Measurements from ENCODE around the gene FAM120B.

GRCh38 chr6:170445487-170445886 lies 138.9 kb downstream of the FAM120B start:
- TF ChIP-seq POLR2A (IDR thresholded peaks at IDR 0.05; ENCODE audit: borderline replicate concordance, extremely low read depth, insufficient read depth, insufficient read length) (no peak), CTCF (IDR thresholded peaks at IDR 0.05 in 2 of 3, conservative IDR thresholded peaks at IDR 0.05 in 1 of 3; ENCODE audit: borderline replicate concordance in 1 of 3, insufficient read depth in 1 of 3, low read depth in 2 of 3, low read length in 2 of 3) (no peak), ATF3 (IDR thresholded peaks at IDR 0.05) (no peak), SIN3A (IDR thresholded peaks at IDR 0.05; ENCODE audit: low read depth) (no peak), EZH2phosphoT487 (IDR thresholded peaks at IDR 0.05; ENCODE audit: borderline replicate concordance) (no peak), CEBPB (IDR thresholded peaks at IDR 0.05; ENCODE audit: low read depth) (no peak), EGR1 (IDR thresholded peaks at IDR 0.05; ENCODE audit: low read depth) (no peak), YY1 (IDR thresholded peaks at IDR 0.05; ENCODE audit: extremely low read depth, insufficient replicate concordance, low read depth, low read length) (no peak), MAX (IDR thresholded peaks at IDR 0.05) (no peak), RAD21 (IDR thresholded peaks at IDR 0.05; ENCODE audit: low read depth) (no peak), ZFX (IDR thresholded peaks at IDR 0.05) (no peak), EZH2 (IDR thresholded peaks at IDR 0.05) (no peak), POLR2AphosphoS5 (IDR thresholded peaks at IDR 0.05; ENCODE audit: low read depth, low read length) (no peak)

Measured in HCT116 (cell line).